OCI-LY3 (cell line): ENCODE results near the gene ZNF488.

ENCODE experiments used
- H2AFZ ChIP-seq: fragments of 200-600, 300-600 bp; shearing (Covaris generic); 2 replicates; pipeline ENCODE4 v1.6.0; 2014; ENCODE audit warnings: antibody characterized with exemption, low read depth, low read length
- H3K27ac ChIP-seq: fragments of 200-600, 300-600 bp; sonication (generic); 2 replicates; pipeline ENCODE4 v1.5.1; 2014; ENCODE audit warnings: mild to moderate bottlenecking, low read length, moderate library complexity, mixed read lengths
- H3K27me3 ChIP-seq: fragments of 200-600, 300-600 bp; sonication (generic); 2 replicates; pipeline ENCODE4 v1.6.1; 2014; ENCODE audit warnings: low read depth, low read length, mixed read lengths
- H3K36me3 ChIP-seq: fragments of 200-600, 300-600 bp; sonication (generic); replicated peaks from 2 replicates; pipeline ENCODE3; 2014; ENCODE audit warnings: low read depth, low read length, mixed read lengths
- H3K4me1 ChIP-seq: fragments of 300-600, 200-600 bp; sonication (generic); 2 replicates; pipeline ENCODE4 v1.6.1; 2014; ENCODE audit warnings: low read length, mixed read lengths
- H3K4me2 ChIP-seq: fragments of 200-600, 300-600 bp; sonication (generic); 2 replicates; pipeline ENCODE4 v1.6.1; 2014; ENCODE audit warnings: low read length, mixed read lengths
- H3K4me3 ChIP-seq: fragments of 300-600, 200-600 bp; sonication (generic); 2 replicates; pipeline ENCODE4 v1.5.1; 2014; ENCODE audit warnings: antibody characterized with exemption, mild to moderate bottlenecking, low read length, moderate library complexity
- H3K79me2 ChIP-seq: fragments of 300-600, 200-600 bp; shearing (Covaris generic); 2 replicates; pipeline ENCODE4 v1.6.1; 2014; ENCODE audit warnings: mild to moderate bottlenecking, low read length, mixed read lengths
- H3K9ac ChIP-seq: fragments of 300-600, 200-600 bp; shearing (Covaris generic); 2 replicates; pipeline ENCODE4 v1.6.0; 2014; ENCODE audit warnings: mild to moderate bottlenecking, low read length, moderate library complexity
- H3K9me3 ChIP-seq: fragments of 200-600, 300-600 bp; shearing (Covaris generic); 2 replicates; pipeline ENCODE4 v1.6.1; 2014; ENCODE audit warnings: low read length, mixed read lengths; ENCODE audit not compliant: insufficient read depth
- H4K20me1 ChIP-seq: fragments of 200-600, 300-600 bp; sonication (generic); 2 replicates; pipeline ENCODE4 v1.6.1; 2016; ENCODE audit warnings: low read length, mixed read lengths; ENCODE audit not compliant: insufficient read depth
- CTCF ChIP-seq: fragments of 200-600, 300-600 bp; sonication (generic); IDR thresholded peaks from 2 replicates; pipeline ENCODE4 v1.5.1; 2014; ENCODE audit warnings: antibody characterized with exemption, low read length, low read depth
- EZH2phosphoT487 ChIP-seq: fragments of 200-600 bp; shearing (Covaris generic); IDR thresholded peaks from 2 replicates; pipeline ENCODE4 v1.6.1; 2018; ENCODE audit warnings: antibody characterized with exemption, mixed run types, low read depth

Gene ZNF488

GRCh38 chr10:47335906-47336305 lies 48.2 kb downstream of the ZNF488 start:
- Histone ChIP-seq H3K9me3 (no peaks in the 10 kb centered on the region), H3K4me2 (no peak overlapping the region), H3K79me2 (no peaks in the 10 kb centered on the region), H3K27ac (no peak overlapping the region), H3K27me3 (no peaks in the 10 kb centered on the region; the same call in 1 of the 2 replicates), H3K36me3 (no peaks in the 10 kb centered on the region), H4K20me1 (no peaks in the 10 kb centered on the region), H2AFZ (no peak overlapping the region), H3K4me1 (no peaks in the 10 kb centered on the region), H3K9ac (no peak overlapping the region), H3K4me3 (no peak overlapping the region)
- TF ChIP-seq EZH2phosphoT487 (no peak), CTCF (no peak)

- no peaks in the 10 kb centered on the region for H3K36me3 ChIP-seq
- no peaks in the 10 kb centered on the region; the same call in 1 of the 2 replicates for H3K27me3 ChIP-seq
- no peak overlapping the region for H3K4me3 ChIP-seq
- no peaks in the 10 kb centered on the region for H3K4me1 ChIP-seq
- H2AFZ ChIP-seq: no peak overlapping the region
- H3K4me2 ChIP-seq: no peak overlapping the region
- H3K9ac ChIP-seq: no peak overlapping the region
- H3K27ac ChIP-seq: no peak overlapping the region
- H3K79me2 ChIP-seq: no peaks in the 10 kb centered on the region
- TF ChIP-seq EZH2phosphoT487 (no peak), CTCF (no peak)
- H4K20me1 ChIP-seq: no peaks in the 10 kb centered on the region
- H3K9me3 ChIP-seq: no peaks in the 10 kb centered on the region
Measured at GRCh38 chr10:47334466-47335295, 49.4 kb downstream of the ZNF488 start.

- Histone ChIP-seq H3K36me3 (no peaks in the 10 kb centered on the region), H3K4me2 (no peak overlapping the region), H3K27me3 (no peaks in the 10 kb centered on the region; the same call in 1 of the 2 replicates), H3K4me1 (no peaks in the 10 kb centered on the region), H3K27ac (no peak overlapping the region), H3K9me3 (no peaks in the 10 kb centered on the region), H3K4me3 (no peak overlapping the region), H3K9ac (no peak overlapping the region), H2AFZ (no peak overlapping the region), H4K20me1 (no peaks in the 10 kb centered on the region), H3K79me2 (no peaks in the 10 kb centered on the region)
- TF ChIP-seq CTCF (no peak), EZH2phosphoT487 (no peak)
Measured at GRCh38 chr10:47333532-47333931, 50.6 kb downstream of the ZNF488 start.

- no peak overlapping the region for H3K9ac ChIP-seq
- H3K27me3 ChIP-seq: no peaks in the 10 kb centered on the region; the same call in 1 of the 2 replicates
- H2AFZ ChIP-seq: no peak overlapping the region
- no peaks in the 10 kb centered on the region for H3K9me3 ChIP-seq
- H3K79me2 ChIP-seq: no peaks in the 10 kb centered on the region
- TF ChIP-seq EZH2phosphoT487: no peak
- TF ChIP-seq CTCF: no peak
- no peak overlapping the region for H3K4me2 ChIP-seq
- no peak overlapping the region for H3K4me3 ChIP-seq
- no peaks in the 10 kb centered on the region for H3K36me3 ChIP-seq
- no peaks in the 10 kb centered on the region for H3K4me1 ChIP-seq
- H3K27ac ChIP-seq: no peak overlapping the region
- H4K20me1 ChIP-seq: no peaks in the 10 kb centered on the region
Measured at GRCh38 chr10:47332946-47333345, 51.1 kb downstream of the ZNF488 start.
